ENCODE data around the gene RTTN.
"Not testable (repeated sequence)": the region's sequence is repeated elsewhere in the genome, so short reads cannot be mapped to it uniquely, and the experiment has no call there.

Gene RTTN

GRCh38 chr18:70148039-70148938, 57.2 kb downstream of the RTTN start:
- no peak for DNase-seq

GRCh38 chr18:70146174-70146573, 59.3 kb downstream of the RTTN start:
- no peak for DNase-seq

- DNase-seq, result no peak
These were observed 63.5 kb downstream of the RTTN start for GRCh38 chr18:70142001-70142400.

- no peak for DNase-seq
These were observed 66.3 kb downstream of the RTTN start for GRCh38 chr18:70139138-70139537.

GRCh38 chr18:70135604-70136003, 69.9 kb downstream of the RTTN start:
- peak; percentile 23 to 37 for DNase-seq

- no peak for DNase-seq
These were observed 72.5 kb downstream of the RTTN start for GRCh38 chr18:70132999-70133398.

GRCh38 chr18:70128271-70128670, 77.2 kb downstream of the RTTN start:
- no peak for DNase-seq

- DNase-seq, result no peak
These were observed 78.1 kb downstream of the RTTN start for GRCh38 chr18:70127359-70127758.

GRCh38 chr18:70126832-70127231, 78.7 kb downstream of the RTTN start:
- no peak for DNase-seq

- no peak for DNase-seq
These were observed 81.3 kb downstream of the RTTN start for GRCh38 chr18:70124139-70124538.

GRCh38 chr18:70121842-70122241, 83.6 kb downstream of the RTTN start:
- DNase-seq, result no peak

GRCh38 chr18:70116949-70117348, 88.5 kb downstream of the RTTN start:
- peak in 1 of 2 donors; percentile 12 for DNase-seq

- no peak for DNase-seq
These were observed 92.0 kb downstream of the RTTN start for GRCh38 chr18:70113511-70113910.

GRCh38 chr18:70110678-70111077, 94.8 kb downstream of the RTTN start:
- DNase-seq, result no peak

- DNase-seq, result no peak
These were observed 98.4 kb downstream of the RTTN start for GRCh38 chr18:70107091-70107490.

- DNase-seq, result not testable (repeated sequence)
These were observed 102.6 kb downstream of the RTTN start for GRCh38 chr18:70102854-70103253.

GRCh38 chr18:70089858-70090257, 115.6 kb downstream of the RTTN start:
- no peak for DNase-seq

- DNase-seq, result no peak
These were observed 119.4 kb downstream of the RTTN start for GRCh38 chr18:70086085-70086484.

- DNase-seq, result no peak
These were observed 119.8 kb downstream of the RTTN start for GRCh38 chr18:70085641-70086040.

- DNase-seq, result no peak
These were observed 123.1 kb downstream of the RTTN start for GRCh38 chr18:70082430-70082829.

- no peak for DNase-seq
These were observed 127.4 kb downstream of the RTTN start for GRCh38 chr18:70078106-70078505.

GRCh38 chr18:70075906-70076305, 129.6 kb downstream of the RTTN start:
- DNase-seq, result no peak

- no peak for DNase-seq
These were observed 131.4 kb downstream of the RTTN start for GRCh38 chr18:70074116-70074515.

GRCh38 chr18:70073432-70073831, 132.1 kb downstream of the RTTN start:
- no peak for DNase-seq

- DNase-seq, result peak in 1 of 2 donors; percentile 15
These were observed 132.8 kb downstream of the RTTN start for GRCh38 chr18:70072678-70073077.
